T-helper 2 cell (primary cell): ENCODE results near the gene ZNF768.
A peak's percentile ranks its signal among the peaks of the same experiment; 100 is the strongest.
"Not testable (repeated sequence)": the region's sequence is repeated elsewhere in the genome, so short reads cannot be mapped to it uniquely, and the experiment has no call there.

ENCODE experiments used
- DNase-seq, 5 experiments: peaks; one replicate each; pipeline versions ENCODE4 v3.0.0 to v3.0.0-alpha.2; 2012 to 2022

ZNF768 gene

DNA sequence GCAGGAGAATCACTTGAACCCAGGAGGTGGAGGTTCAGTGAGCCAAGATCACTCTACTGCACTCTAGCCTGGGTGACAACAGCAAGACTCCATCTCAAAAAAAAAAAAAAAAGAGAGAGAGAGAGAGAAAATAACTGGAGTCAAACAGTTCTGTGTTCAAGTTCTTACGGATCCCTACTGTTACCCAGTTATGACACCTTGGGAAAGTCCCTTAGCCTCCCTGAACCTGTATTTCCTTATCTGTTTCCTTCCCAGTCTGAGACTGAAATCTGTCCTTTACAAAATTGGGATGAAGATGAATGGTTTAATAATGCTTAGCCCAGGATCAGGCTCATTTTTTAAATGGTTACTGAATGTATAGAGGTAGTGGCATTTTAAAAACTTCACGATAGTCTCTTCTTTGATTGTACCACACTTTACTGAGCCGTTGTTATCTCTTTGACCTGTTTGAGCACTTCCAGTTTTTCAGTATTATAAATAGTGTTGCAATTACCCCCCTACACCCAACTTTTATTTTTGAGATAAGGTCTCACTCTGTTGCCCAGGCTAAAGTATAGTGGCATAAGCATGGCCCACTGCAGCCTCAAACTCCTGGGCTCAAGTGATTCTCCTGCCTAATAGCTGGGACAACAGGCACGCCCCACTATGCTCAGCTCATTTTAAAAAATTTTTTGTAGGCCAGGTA, 17.1 kb downstream of the ZNF768 start:
- no peak for DNase-seq

DNA sequence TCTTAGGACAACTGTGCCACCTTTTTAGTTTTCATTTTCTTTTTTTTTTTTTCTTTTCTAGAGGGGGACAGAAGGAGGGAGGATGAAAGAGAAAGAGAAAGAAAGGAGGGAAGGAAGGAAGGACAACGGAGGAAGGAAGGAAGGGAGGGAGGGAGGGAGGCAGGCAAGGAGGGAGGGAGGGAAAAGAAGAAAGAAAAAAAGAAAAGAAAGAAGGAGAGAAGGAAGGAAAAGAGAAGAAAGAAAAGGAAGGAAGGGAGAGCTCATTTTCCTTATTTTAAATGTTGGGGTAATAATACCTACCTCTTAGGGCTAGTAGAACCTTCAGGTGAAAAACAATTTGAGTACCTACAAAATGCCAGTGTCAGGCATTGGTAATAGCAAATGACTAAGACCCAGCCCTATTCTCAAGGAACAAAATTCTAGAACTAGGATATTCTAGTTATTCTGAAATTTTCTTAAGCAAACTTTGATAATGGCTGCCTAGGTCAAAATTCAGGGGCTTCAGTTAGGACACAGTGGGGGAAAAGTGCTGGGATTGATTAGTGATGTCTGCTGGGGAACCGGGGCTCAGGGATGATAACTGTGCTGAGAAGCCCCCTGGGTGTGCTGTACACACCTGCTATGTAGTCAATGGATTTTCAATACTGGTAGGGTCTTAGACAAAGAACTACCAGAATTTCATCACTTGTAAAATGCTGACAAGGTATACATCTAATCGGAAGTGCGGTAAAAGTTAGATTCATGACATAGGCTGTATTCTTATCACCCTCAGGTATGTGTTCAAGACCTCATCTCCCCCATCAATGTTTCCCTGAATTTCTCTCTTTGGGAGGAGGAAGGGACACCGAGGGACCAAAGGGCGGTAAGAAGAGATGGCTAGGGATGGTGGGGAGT, 22.7 kb downstream of the ZNF768 start:
- no peak for DNase-seq

GRCh38 chr16:30499284-30499683, 27.1 kb downstream of the ZNF768 start:
- no peak for DNase-seq

- DNase-seq, result no peak
Measured at GRCh38 chr16:30494709-30495108, 31.7 kb downstream of the ZNF768 start.

GRCh38 chr16:30493941-30494488, 32.4 kb downstream of the ZNF768 start:
- no peak for DNase-seq

DNA sequence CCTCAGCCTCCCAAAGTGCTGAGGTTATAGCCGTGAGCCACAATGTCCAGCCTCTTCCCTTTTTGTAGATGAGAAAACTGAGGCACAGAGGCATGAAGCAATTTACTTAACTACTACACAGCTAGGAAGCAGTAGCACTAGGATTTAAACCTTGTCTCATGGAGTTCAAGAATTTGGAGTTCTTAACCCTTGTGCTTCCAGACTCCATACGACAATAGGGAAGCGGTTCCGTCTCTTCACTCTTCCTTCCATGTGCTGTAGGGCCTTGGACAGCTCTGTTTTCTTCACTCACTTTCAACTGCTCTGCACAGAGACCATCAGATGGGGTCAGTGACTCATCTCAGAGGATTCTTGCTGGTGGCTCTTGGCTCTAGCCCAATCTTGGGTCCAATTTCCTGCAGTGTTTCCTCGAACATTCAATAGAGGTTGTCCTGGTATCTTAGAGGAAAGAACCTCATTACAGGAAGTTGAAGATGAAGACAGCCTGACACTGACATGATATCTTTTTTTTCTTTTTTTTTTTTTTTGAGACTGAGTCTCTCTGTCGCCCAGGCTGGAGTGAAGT, 34.5 kb downstream of the ZNF768 start:
- DNase-seq, result no peak

DNA sequence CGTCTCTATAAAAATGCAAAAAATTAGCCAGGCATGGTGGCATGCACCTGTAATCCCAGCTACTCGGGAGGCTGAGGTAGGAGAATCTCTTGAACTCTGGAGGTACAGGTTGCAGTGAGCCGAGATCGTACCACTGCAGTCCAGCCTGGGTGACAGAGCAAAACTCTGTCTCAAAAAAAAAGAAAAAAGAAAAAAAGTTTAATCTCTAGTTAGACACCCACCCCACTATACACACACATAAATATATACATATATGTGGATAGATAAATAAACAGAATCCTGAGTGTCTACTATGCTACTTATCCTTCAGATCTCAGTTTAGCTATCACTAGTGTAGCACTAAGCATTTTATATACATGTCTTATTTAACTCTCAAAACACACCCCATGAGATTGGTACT, 35.1 kb downstream of the ZNF768 start:
- no peak for DNase-seq

GRCh38 chr16:30490210-30490609, 36.2 kb downstream of the ZNF768 start:
- DNase-seq, result no peak

DNA sequence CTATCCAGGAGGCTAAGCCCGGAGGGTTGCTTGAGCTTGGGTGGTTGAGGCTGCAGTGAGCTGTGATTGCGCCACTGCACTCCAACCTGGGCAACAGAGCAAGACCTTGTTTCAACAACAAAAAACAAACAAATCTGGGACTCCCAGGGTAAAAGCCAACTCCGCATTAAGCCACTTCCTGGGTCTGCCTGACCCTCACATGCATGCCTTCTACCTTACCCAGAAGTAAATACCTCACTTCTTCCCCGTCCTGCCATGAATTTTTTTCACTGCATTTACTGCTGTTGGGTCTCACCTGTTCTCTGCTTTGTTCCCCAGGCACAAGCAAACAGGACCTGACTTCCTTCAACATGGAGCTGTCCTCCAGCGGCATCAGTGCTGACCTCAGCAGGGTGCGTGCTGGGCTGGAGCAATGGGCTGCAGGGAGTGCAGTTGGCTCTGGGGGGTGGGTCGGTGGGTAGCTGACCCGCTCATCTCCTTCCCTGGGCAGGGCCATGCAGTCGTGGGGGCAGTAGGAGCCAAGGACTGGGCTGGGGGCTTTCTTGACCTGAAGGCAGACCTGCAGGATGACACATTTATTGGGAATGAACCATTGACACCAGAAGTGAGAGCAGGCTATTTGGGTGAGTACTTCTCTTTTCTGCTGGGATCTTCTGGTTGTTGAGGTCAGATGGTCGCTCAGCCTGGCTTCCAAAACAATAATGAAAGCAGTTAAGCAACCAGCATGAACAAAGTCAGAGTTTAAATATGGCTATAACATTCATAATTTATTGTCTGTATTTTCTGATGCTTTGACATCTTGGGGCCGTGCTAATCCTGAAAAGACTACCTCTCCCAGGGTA, 37.4 kb downstream of the ZNF768 start:
- DNase-seq, result no peak

GRCh38 chr16:30485818-30486436, 40.4 kb downstream of the ZNF768 start:
- no peak for DNase-seq

GRCh38 chr16:30484887-30485286, 41.5 kb downstream of the ZNF768 start:
- no peak for DNase-seq

DNA sequence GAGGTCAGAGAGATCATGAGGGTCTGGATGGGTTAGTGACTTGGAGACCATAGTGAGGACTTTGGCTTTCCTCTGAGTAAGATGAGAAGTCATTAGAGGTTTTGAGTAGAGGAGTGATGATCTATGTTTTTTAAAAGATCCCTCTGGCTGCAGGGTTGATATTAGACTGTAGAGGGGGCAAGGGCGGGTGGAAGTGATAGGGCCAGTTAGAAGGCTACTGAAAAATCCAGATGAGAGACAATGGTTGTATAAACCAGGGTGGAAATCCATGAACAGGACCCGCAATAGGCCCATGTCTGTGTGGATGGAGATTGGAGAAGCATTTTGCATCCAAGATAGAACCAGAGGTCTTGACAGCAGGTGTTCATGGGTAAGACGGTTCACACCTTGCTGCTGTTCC, 44.0 kb downstream of the ZNF768 start:
- DNase-seq, result peak in 1 of 5 experiments; percentile 48

DNA sequence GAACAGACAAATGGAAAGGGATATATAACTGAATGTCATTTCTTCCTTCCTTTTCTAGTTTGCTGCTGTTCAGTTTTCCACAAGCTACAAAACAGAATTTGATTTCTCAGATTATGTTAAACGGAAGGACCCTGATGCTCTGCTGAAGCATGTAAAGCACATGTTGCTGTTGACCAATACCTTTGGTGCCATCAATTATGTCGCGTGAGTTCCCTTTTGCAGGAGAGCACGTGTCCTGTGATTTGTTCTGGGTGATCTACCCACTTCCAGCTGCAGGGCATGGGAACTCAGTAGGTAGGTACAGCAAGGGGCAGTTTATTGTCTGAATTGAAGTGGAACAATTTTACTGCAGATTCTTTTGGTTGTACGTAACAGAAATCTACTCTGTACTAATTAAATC, 45.0 kb downstream of the ZNF768 start:
- no peak for DNase-seq

DNA sequence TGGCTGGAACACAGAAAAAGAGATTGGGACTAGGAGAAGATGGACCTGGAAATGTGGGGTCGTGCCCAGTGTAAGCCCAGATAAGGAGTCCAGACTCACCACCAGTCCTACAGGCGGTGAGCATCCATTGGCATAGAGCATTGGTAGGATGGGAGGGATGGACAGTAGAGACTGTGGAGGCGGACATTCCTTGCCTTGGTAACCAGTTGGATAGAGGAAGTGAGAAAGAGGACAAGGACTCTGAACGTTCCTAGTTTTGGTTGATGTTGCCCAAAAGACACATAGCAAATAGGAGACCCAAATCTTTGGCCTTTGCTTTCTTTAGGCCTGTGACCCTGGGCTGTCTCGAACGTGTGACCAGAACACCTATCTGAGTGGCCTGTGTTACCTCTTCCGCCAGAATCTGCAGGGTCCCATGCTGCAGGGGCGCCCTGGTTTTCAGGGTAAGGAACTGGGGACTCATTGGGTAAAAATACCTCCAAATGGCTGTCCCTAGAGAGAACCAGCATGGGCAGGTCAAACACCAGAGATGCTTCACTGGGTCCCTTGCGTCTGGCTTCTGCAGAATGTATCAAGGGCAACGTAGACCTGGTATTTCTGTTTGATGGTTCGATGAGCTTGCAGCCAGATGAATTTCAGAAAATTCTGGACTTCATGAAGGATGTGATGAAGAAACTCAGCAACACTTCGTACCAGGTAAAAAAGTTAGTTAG, 47.4 kb downstream of the ZNF768 start:
- DNase-seq, result no peak

DNA sequence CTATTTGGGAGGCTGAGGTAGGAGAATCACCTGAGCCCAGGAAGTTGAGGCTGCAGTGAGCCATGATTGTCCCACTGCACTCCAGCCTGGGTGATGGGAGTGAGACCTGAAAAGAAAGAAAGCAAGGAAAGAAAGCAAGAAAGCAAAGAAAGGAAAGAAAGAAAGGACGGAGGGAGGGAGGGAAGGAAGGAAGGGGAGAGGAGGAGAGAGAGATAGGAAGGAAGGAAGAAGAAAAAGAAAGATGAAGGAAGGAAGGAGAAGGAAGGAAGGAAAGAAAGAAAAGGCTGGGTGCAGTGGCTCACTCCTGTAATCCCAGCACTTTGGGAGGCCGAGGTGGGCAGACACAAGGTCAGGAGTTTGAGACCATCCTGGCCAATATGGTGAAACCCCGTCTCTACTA, 48.6 kb downstream of the ZNF768 start:
- DNase-seq, result not testable (repeated sequence)

- DNase-seq, result no peak
Measured at GRCh38 chr16:30476991-30477390, 49.4 kb downstream of the ZNF768 start.

GRCh38 chr16:30474684-30475083, 51.7 kb downstream of the ZNF768 start:
- DNase-seq, result no peak

DNA sequence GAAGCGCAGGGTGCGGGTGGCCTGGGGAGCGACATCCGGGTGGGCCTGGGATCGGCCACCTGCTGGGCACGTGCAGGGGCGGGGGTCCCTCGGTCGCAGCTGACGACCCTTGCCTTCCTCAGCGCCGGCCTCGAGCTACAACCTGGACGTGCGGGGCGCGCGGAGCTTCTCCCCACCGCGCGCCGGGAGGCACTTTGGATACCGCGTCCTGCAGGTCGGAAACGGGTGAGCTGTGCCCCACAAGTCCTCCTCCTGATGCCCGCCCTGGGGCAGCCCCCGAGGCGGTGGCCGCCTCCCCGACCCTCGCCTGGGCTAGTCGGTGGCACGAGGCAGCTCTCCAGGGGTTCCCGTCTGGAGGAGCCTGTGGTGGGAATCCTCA, 52.3 kb downstream of the ZNF768 start:
- peak in 1 of 5 experiments; percentile 33 for DNase-seq
